ENCODE measurements around the gene HS1BP3.

- TF ChIP-seq EZH2 (IDR thresholded peaks at IDR 0.05; ENCODE audit: low read length, unreplicated experiment), result no peak
- TF ChIP-seq, protein P1, sequence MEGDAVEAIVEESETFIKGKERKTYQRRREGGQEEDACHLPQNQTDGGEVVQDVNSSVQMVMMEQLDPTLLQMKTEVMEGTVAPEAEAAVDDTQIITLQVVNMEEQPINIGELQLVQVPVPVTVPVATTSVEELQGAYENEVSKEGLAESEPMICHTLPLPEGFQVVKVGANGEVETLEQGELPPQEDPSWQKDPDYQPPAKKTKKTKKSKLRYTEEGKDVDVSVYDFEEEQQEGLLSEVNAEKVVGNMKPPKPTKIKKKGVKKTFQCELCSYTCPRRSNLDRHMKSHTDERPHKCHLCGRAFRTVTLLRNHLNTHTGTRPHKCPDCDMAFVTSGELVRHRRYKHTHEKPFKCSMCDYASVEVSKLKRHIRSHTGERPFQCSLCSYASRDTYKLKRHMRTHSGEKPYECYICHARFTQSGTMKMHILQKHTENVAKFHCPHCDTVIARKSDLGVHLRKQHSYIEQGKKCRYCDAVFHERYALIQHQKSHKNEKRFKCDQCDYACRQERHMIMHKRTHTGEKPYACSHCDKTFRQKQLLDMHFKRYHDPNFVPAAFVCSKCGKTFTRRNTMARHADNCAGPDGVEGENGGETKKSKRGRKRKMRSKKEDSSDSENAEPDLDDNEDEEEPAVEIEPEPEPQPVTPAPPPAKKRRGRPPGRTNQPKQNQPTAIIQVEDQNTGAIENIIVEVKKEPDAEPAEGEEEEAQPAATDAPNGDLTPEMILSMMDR (conservative IDR thresholded peaks at IDR 0.05; ENCODE audit: low read depth, low read length), result no peak
- TF ChIP-seq EZH2phosphoT487 (IDR thresholded peaks at IDR 0.05; ENCODE audit: borderline replicate concordance, low read length), result no peak
Observed at GRCh38 chr2:20626392-20626697, 24.6 kb downstream of the HS1BP3 start.

Data from PC-3 (cell line).